SHP77 treated with DMSO at 0.1 percent for 48 hours (cell line): Measurements from ENCODE around the gene YOD1.
"Not testable (repeated sequence)": the region's sequence is repeated elsewhere in the genome, so short reads cannot be mapped to it uniquely, and the experiment has no call there.

Experiments used
- DNase-seq: peaks from one replicate; lab custom pipeline; 2025; lab: John Stamatoyannopoulos, UW

The YOD1 gene

DNA sequence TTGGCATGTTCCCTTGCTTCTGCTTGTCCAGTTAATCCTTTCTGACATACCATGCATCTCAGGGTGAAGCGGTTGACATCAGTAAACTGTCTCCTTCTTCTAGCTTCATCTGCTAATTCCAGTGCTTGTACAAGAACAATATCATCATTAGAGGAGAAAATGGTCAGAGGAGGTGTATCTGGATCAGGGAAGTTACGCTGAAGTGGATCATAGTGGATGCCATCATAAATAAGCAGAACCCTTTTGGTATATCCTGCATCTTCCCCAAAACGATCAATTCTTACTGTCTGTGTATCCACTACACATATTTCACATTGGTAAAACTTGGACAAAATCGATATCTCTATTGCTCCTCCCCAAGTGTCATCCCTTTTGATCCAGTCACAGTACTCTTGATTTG, 2.0 kb downstream of the YOD1 start:
- no peak for DNase-seq

DNA sequence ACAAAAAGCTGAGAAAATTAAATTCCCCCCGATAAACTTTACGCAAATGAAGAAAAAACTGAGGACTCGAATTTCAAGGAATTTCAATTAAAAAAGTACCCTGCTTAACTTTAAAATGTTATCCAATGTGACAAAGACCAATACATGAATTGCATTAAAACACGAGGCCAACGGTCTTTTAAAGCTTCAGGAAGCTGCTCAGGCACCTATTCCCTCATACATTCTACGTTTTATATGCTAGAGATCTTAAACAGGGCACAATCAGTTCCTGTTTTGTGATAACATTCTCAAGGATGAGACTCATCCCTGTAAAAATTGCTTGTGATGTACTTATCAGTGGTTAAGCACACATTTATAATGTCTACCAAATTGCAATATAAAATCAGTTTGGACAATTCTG, 3.0 kb downstream of the YOD1 start:
- no peak for DNase-seq

DNA sequence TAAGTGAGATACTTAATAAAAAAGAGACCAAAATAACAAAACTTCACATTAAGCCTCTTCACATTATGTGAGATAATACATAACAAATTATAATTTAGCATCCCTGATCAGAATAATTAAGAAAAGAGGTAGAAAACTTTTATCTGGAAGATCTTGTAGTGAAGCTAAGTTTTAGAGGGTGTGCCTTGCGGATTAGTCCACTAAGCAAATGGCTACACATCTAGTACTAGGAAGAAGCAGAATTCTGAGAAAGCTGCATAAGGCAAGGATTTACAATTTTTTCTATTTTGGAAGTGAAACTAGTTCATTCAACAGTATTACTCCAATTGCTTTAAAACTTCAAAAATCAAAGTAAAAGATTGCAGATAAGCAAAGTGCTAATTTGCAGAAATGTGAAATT, 3.5 kb downstream of the YOD1 start:
- no peak for DNase-seq

DNA sequence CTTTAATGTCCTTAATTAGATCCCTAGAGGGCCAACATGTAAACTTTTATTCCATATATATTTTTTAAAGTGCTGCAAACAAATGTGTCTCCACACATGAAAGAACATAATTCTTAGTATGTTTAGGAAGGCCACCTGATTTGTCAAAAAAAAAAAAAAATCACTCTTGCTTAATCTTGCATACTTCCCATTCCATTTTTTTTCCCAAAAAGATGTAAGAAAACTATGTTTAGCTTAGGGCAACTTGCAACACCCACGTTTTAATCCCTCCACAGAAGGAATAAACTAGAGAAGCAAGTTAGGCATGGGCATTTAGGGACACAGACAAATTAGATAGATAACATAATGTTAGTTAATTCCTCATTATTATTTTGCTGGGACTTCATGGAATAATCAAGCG, 5.6 kb downstream of the YOD1 start:
- no peak for DNase-seq

DNA sequence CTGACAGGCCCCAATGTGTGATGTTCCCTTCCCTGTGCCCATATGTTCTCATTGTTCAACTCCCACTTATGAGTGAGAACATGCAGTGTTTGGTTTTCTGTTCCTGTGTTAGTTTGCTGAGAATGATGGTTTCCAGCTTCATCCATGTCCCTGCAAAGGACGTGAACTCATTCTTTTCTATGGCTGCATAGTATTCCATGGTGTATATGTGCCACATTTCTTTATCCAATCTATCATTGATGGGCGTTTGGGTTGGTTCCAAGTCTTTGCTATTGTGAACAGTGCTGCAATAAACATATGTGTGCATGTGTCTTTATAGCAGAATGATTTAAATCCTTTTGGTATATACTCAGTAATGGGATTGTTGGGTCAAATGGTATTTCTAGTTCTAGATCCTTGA, 9.6 kb downstream of the YOD1 start:
- not testable (repeated sequence) for DNase-seq

DNA sequence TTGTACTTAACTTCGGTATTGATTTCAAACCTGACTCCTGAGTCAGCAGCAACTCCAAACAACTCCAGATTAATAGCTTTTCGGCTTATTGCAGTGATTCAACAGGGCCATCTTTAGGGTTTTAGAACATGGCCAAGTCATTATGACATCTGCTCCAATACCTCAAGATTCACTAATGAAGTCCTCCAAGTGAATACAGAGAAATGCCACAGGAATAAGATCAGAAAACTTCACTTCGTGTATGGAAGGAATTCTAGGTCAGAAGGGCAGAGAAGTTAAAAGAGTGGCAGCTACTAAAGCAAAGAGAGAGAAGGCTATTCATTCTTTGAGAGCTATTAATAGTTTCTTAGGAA, 10.9 kb downstream of the YOD1 start:
- DNase-seq, result no peak

DNA sequence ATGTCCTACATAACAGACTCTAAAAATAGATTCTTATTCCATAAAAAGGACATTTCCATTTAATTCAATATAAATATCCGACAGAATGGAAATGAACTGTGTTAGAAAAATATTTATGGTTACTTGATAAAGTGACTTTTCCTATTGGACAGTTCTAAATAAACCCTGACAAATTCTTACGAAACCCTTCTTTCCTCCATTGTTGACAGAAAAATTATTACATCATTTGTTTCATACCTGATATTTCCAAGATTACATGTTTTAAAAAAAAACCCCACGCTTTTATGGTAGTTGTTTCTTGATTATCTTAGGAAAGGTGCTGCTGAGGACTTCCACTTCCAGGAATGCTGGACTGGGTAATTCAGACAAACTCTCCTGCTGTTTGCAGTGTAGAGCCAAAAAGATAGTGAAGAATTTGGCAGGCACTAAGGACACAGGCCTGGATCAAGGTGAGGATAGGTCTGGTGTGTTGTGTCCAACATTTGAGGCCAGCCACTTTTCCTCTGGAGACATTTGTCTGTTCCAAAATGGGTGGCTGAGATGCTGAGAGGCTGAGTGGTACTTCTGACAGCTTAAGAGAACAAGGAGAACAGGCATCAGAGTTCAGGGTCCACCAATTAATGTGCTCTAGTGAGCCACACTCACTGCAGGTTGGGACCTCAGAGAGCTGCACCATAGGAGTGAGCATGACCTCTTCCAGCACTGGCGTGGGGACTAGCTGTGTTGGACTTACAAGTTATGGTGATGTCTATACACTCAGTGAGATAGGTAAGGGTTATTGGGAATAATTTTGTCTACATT, 11.4 kb downstream of the YOD1 start:
- no peak for DNase-seq

DNA sequence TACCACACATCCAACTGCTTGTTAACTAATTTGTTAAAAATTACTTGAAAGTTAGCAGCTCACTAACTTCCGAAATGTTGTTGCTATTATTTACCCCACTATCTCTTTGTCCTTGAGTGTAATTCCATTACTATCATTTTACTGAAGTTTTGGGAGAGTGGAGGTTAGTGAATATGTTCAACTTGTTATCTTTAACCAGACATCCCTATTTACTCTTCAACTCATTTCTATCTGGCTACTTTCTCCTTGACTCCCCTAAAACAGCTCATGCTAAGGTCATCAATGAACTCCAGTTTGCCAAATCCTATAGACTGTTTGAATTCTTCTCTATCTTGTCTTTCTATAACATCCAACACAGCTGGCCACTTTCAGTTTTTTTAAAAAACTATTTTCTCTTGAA, 14.1 kb downstream of the YOD1 start:
- no peak for DNase-seq

DNA sequence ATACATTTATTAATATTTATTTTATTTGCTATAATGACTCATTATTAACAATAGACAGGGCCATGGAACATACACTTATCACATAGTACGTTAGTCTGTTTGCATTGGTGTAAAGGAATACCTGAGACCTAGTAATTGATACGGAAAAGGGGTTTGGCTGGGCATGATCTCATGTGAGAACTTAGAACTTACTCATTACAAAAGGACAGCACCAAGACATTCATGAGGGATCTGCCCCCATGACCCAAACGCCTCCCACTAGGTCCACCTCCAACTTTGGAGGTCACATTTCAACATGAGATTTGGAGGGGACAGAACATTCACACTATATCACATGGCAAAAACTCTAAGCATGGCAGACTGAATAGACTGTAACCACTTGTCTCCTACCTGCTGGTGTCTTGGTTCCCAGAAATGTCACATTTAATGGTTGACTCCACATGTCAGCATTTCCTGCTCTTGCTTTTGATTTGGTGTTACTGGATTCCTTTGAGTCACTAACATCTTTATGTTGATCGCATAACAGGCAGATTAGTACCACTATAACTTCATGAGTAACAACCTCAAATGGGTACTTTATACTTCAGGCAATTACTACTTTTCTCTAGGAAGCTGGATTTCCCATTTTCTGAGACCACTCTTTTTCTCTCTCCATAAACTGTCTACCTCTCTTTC, 15.0 kb downstream of the YOD1 start:
- no peak for DNase-seq

DNA sequence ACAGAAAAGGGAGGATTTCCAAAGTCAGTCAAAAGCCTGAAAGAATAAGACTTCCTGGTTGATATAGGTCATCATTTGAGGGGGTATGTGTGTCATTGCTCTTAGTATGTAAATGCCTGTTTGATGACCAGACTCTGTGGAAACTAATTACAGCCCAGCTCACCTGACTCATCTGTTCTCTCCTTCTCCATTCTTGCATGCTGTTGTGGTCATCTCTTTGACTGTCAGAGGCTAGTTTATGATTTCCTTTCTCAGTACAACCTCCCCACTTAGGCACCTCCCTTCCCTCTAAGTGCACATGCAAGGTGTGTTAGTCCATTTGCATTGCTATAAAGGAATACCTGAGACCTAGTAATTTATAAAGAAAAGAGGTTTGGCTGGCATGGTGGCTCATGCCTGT, 16.0 kb downstream of the YOD1 start:
- no peak for DNase-seq

DNA sequence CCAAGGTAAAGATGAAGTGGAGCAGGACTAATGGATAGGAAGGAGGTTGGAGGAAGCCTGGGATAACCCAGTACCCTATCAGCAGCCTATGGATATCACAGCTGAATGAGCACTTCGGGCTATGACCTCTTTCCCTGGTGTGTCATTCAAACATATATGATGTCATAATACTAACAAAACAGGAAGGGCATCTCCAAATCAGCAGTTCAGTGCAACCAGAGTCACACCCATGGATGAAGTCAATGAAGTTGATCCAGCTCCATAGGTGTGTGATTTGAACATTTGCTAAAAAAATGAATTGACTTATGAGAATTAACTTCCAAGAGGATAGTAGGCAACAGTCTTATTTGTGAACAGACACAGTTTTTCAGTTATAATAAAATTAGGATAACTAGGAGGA, 16.8 kb downstream of the YOD1 start:
- peak; percentile 9 for DNase-seq

DNA sequence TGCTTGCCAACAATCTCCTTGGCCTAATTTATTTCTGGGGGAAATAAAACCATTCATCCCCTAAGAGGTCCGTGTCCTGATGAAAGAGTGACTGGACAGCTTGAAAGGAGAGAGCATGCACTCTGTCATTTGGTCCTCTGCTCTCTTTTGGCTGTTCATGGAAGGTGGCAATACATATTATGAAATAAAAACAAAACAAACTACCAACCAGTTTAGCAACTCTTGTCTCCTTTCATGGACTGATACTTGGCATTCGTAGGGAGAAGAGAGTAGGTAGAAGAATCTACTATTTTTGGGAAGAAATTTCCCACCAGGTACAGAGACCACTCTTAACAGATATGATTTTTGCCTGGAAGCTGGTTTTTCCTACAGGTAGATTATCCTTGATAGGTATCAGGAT, 17.7 kb downstream of the YOD1 start:
- no peak for DNase-seq

DNA sequence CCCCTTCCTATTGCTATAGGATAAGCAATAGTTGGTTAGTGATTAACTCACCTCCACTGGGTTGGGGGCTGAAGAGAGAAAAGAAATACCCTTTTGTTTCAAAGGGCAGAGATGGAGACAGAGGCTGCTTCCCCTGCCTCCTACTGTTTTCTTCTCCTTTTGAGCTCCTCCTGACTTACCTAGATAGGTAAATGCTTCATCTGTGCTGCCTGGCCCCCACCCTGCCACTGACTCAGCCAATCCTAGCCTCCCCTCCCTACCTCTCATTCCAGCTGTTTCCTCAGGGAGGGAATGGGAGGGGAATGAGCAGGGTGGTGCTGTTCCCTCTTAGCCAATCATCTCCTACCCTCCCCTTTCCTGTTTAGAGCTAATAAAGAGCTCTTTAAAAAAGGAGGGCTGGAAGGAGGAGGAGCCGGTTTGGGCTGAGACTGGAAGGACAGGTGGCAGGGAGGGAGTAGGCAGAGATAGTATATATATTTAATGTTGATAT, 18.4 kb downstream of the YOD1 start, which contains the start of gene C1orf116:
TSS of gene C1orf116 (minus strand) at position 229 of the 490 bp plus-strand sequence. CDS start 5,158 bp downstream, outside the sequence.
- DNase-seq, result no peak

DNA sequence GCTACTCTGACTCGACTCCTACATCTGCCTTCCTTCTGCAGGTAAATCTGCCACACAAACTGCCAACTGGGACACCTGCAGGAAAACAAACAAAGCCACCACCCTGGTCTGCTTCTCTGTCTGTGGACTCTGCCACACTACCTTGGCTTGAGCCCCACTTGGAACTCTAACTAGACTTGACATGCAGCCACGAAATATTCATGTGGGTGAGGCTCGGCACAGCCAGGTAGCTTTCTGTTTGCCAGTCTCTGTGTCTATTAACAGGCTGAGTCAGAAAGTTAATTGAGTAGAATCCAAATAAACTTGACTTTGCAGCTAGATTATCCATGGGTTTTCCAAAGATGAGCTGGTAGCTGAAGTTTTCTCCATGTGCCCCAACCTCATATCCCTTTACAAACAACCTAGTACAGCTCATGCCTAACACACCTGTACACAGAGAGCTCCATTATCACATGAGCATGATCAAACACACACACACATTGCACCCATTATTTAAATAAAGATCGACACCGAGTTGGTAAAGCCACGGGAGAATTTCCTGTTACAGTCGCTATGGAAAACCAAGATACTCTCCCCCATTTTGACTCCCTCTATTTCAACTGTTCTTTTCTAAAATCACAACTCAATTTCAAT, 19.3 kb downstream of the YOD1 start:
- no peak for DNase-seq

DNA sequence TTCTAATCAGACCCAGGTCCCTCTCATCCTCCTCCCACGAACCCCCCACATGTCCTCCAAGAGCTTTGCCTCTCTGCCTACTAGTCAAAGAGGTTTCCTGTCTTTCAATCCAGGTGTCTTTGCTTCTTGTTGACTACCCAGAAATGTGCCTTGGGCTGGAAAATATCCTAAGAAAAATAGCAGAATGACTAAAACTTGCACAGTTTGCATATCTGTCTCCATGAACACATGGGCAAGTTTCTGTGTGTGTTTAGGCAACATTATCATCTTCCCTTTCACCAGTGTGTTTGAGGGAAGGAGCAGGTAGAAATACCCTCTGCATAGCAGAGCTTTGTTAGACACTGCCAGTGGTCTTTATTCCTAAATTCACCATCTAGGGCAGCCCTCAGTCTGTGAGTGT, 20.0 kb downstream of the YOD1 start:
- no peak for DNase-seq

DNA sequence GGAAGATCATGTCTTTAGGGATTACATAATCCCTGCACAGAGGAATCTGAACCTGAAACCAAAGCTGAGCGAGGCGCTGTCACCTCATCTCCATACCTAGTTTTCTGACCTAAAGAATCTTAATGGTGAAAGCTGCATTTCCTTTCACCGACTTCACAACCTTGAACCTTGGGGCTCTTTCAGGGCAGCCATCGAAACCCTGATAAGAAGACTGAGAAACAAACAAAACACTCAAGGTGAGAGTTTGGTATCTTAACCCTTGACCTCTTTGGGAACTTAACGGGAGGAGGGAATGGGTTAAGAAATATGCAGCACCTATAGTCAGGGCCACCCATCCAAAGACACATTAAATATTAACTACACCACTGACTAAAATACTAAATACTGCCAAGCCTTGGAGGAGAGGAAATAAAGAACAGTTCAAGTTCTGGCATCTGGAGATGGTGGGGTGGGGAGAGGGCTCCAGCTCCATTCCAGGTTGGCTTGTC, 20.4 kb downstream of the YOD1 start:
- DNase-seq, result no peak

DNA sequence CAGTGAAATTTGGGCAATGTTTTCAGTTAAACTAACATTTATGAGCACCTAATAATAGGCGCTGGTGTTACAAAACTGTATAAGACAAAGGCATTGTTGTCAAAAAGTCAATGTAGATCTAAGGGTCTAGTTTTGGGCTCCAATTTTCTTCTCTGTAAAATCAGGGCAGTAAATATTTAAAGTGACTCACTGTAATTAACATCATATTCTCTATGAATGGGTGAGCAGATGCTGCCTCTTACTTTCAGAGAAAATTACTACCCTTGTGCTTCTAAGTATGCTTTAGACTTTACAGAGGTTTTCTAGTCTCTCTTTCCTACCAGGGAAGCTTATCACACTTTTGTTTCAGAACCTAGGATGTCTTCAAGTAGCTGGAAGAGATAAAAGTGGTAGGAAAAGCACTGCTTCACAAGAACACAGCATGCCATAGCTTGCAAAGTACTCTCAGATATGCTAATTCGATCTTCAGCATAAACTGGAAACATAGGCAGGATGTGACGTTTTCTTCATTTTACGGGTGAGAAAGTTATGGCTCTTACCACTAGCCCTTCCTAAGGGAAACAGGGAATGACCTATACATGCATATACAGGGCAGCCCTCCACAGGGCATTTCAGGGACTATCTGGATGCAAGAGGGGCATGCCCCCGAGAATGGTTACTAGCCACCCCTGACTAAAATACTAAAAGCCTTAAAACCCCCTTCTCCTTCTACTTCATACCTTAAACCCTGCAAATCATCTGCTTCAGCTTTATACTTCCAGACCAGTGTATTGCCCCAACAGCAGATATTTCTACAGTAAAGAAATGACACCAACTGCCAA, 21.1 kb downstream of the YOD1 start:
- DNase-seq, result no peak

DNA sequence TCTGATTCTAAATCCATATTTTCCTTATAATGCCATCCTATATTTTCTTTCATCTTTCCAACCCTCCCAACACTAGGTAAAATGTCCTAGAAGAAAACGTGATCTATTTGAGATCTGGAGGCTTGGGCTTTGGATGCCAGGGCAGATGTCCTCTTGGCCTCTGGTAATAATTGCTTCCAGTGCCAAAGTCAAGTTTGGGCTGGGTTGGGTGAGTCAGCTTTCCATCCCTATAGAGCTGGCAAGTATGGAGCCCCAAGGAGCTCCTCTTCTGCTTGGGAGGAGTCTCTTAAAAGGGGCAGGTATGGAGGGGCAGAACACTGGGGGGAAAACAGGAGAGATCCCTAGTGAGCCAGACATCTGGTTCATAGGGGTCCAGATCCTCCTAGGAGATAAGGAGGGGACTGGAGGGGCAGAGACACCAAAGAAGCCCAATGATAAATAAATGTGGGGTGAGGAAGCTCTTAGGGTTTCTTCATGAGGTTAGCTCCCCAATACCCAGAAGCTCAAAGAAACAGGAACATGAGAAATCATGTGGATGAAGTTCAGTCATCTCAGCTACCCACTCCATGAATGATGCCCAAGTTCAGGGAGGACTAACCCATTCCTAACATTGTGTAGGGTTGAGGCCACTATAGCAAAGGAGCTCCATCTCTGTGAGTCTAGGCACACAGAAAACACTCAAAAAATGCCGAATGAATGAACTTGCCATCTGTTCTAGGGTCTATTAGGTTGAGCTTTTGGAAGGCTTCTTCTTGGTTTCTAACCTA, 21.9 kb downstream of the YOD1 start:
- no peak for DNase-seq

DNA sequence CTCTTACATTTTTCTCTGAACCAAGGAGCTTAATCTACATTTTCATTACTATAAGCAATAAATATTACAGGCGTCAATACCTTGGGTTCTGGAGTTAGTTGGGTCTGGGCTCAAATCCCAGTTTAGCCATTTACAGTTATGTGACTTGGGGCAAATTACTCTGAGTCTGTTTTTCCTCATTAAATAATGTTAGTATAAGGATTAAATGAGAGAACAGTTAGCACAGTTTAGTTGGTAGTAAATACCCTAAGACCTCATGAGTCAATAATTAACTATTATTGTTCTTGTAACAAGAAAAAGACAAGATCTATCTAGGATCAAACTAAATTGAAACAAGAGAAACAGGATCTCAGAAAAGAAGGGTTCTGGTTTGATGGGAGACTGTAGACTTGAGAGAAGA, 23.1 kb downstream of the YOD1 start:
- no peak for DNase-seq

DNA sequence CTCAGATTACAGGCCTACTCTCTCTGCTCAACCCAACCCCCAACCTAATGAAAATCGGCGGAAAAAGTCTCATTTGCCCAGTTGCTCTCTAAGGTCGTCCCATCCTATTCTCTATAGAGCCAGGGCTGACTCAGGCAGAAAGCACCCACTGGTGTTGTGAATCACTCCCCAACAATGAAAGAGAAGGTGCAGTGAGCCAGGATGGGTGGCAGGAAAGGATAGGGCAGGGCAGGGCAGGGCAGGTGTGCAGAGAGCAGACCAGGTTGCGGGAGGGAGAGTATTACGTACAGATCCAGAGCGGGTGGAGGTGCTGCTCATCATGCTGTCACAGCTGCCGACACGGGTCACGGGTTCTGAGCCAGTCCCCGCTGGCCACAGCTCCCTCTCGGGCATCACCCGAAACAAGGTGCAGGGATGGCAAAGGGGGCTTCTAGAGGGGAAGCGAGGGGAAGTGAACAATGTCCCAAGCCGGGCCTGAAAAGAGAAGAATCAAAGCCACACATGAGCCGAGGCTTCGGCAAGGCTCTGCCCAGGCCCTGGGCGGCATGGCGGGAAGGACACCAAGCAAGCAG, 23.7 kb downstream of the YOD1 start:
- no peak for DNase-seq

DNA sequence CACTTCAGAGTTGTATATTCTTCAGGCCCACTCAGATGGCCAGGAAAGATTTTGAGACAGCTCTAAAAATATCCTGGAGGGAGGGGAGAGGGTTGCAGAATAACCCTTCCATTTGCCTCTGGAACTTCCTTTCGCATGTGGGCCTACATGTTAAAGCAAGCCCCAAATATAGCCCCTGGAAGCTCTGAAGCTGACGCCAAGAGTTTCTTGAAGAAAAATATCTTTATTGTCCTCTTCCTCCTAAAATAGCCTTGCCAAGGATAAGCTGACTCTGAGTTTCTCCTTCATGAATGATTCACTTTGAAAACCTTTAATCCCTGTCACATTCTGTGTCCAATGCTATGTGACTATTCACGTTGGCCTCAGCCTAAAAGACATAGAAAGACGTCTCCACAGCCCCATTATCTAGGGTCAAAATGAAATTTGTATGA, 24.9 kb downstream of the YOD1 start:
- DNase-seq, result no peak
